ENCODE measurements around the gene IL3RA. TPM values are rescaled to one million over a fixed set of nuclear protein-coding genes. Genes with fewer than 3 reads are reported as not detected.

IL3RA gene
- total RNA-seq, 1 experiment from 2014 or later = 0.49 TPM

DNA sequence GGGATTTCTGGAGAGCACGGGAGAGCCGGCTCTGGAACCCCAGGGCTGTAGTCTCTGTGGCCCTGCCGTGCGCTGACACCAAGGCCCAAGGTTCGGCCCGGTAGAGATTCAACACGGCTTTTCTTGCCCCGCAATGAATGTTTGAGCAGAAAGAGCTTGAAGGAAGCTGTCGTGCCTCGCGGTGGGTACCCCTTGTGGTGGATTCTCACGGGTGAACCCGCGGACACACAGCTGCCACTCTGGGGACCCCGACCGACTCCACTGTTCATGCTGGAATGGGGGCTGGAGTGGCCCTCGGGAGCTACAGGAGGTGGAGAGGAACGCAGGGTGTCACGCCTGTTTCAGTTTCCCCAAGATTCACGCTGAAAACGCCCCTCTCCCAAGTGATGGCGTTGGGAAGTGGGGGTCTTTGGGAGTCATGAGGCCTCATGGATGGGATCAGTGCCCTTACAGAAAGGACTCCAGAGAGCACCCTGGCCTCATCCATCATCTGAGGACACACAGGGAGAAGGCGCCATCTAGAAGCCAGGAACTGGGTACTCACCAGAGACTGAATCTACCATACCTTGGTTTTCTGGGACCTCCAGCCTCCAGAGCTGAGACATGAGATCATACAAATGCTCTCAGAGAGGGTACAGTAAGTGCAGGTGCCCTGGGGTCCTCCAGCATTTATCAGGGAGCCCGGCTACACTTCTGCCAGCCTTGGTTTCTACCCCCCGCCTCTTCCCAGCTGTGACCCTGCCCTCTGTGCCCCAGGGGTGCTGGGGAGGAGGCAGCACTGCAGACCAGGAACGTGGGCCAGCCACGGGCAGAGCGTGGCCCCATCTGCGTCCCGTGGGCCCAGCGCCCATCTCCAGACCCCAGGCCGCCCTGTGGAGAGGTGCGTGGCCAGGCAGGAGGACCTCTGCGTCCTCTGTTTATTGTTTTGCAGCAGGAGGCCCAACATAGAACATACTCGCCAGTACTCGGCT, 49.0 kb downstream of the IL3RA start:
- no peaks in the 10 kb centered on the region for H3K27me3 ChIP-seq (replicated peaks; ENCODE audit: insufficient read depth, low read depth, low read length, poor library complexity)
- CTCF ChIA-PET = no interaction called here
- intact Hi-C loops (cut with micrococcal nuclease; ENCODE audit: unreplicated experiment) = loop anchor here (10.0 kb wide), 1 partner anchor 141 kb away; no protein-coding TSS in a partner anchor
- peaks cover 13% of the 10 kb centered on the region for H3K4me1 ChIP-seq (ENCODE audit: insufficient read depth, low read length, poor library complexity, severe bottlenecking)
- H3K36me3 ChIP-seq (ENCODE audit: insufficient read depth, low read length, poor library complexity, severe bottlenecking) = peaks cover 72% of the 10 kb centered on the region
- H3K9me3 ChIP-seq (ENCODE audit: low read depth, low read length, poor library complexity, severe bottlenecking) = no peaks in the 10 kb centered on the region
- no peak for DNase-seq (ENCODE audit: low spot score)
- BruUV-seq (replicated peaks) = no TSS peak
- H3K4me3 ChIP-seq (ENCODE audit: low read depth, low read length, poor library complexity, severe bottlenecking) = no peak overlapping the region
- TF ChIP-seq, protein P1, sequence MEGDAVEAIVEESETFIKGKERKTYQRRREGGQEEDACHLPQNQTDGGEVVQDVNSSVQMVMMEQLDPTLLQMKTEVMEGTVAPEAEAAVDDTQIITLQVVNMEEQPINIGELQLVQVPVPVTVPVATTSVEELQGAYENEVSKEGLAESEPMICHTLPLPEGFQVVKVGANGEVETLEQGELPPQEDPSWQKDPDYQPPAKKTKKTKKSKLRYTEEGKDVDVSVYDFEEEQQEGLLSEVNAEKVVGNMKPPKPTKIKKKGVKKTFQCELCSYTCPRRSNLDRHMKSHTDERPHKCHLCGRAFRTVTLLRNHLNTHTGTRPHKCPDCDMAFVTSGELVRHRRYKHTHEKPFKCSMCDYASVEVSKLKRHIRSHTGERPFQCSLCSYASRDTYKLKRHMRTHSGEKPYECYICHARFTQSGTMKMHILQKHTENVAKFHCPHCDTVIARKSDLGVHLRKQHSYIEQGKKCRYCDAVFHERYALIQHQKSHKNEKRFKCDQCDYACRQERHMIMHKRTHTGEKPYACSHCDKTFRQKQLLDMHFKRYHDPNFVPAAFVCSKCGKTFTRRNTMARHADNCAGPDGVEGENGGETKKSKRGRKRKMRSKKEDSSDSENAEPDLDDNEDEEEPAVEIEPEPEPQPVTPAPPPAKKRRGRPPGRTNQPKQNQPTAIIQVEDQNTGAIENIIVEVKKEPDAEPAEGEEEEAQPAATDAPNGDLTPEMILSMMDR (conservative IDR thresholded peaks at IDR 0.05; ENCODE audit: low read depth, low read length) = no peak
- TF ChIP-seq EZH2 (IDR thresholded peaks at IDR 0.05; ENCODE audit: borderline replicate concordance, low read depth, low read length, poor library complexity, severe bottlenecking) = no peak
- no peak overlapping the region for H3K27ac ChIP-seq (ENCODE audit: low read depth, low read length, poor library complexity, severe bottlenecking)
- POLR2A ChIA-PET (ENCODE audit: low non-redundant PET) = no interaction called here

DNA sequence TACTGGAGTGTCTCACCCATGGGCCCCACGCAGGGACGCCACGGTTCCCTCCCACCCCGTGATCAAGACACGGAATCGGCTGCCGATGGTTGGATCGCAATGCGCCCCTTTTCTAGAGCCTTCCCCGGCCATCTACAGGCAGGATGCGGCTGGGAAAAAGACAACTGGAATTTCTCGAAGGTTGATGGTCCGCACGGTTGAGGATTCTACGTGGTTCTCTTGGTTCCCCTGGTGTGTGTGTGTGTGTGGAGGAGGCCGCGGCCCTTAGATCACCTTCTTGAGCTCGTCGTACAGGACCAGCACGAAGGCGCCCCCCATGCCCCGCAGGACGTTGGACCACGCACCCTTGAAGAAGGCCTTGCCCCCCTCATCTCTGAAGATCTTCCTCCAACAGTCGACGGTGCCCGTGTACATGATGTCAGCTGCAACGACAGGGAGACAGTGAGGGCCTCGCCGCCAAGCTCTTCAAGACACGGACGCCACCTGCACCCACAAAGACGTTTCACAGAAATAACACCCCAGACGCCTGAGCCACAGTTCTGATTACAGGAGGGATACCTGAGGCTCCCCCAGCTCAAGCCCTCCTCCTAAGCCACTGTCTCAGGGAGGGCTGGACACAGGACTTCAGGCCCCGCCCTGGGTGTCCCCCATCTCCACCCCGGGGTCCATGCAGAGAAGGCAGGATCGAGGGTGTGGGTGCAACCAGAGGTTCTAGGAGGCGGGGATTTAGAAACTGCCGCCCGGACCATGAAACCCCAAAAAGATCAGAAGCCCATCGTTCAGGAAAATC, 49.9 kb downstream of the IL3RA start:
- Histone ChIP-seq H3K4me1 (ENCODE audit: insufficient read depth, low read length, poor library complexity, severe bottlenecking) (peaks cover 18% of the 10 kb centered on the region), H3K27ac (ENCODE audit: low read depth, low read length, poor library complexity, severe bottlenecking) (peak overlapping the region; percentile 10), H3K27me3 (replicated peaks; ENCODE audit: insufficient read depth, low read depth, low read length, poor library complexity) (no peaks in the 10 kb centered on the region), H3K4me3 (ENCODE audit: low read depth, low read length, poor library complexity, severe bottlenecking) (no peak overlapping the region), H3K36me3 (ENCODE audit: insufficient read depth, low read length, poor library complexity, severe bottlenecking) (peaks cover 81% of the 10 kb centered on the region), H3K9me3 (ENCODE audit: low read depth, low read length, poor library complexity, severe bottlenecking) (no peaks in the 10 kb centered on the region)
- intact Hi-C loops (cut with micrococcal nuclease; ENCODE audit: unreplicated experiment) = loop anchor here (10.0 kb wide), 1 partner anchor 142 kb away; no protein-coding TSS in a partner anchor
- POLR2A ChIA-PET (ENCODE audit: low non-redundant PET) = no interaction called here
- CTCF ChIA-PET = no interaction called here
- BruUV-seq (replicated peaks) = no TSS peak
- DNase-seq (ENCODE audit: low spot score) = no peak
- TF ChIP-seq, protein P1 (conservative IDR thresholded peaks at IDR 0.05; ENCODE audit: low read depth, low read length) = no peak
- no peak for TF ChIP-seq EZH2 (IDR thresholded peaks at IDR 0.05; ENCODE audit: borderline replicate concordance, low read depth, low read length, poor library complexity, severe bottlenecking)

DNA sequence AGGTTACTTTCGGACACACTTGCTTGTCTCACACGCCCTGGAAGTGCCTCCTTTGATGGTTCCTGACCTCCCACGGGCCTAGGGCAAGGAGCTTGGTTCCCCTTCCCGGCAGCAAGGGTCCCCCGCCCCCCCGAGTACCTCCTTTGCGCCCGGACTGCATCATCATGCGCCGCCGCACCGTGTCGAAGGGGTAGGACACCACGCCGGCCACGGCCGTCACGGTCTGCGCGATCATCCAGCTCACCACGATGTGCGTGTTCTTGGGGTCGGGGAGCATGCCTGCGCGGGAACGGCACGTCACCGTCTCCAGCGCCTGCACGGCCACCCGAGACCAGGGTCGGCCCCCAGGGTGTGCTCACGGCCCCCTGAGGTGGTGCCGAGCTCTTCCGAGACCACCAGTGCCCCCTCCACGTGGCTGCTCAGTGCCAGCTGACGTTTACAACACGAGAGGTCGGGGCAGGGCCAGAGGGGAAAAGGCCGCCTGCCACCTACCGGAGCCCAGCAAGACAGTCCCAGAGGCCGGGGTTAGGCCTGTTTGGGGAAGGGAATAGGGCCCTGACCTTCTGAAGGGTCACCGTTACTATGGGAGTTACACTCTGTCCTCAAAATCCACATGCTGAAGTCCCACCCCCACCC, 50.7 kb downstream of the IL3RA start:
- TF ChIP-seq, protein P1 (conservative IDR thresholded peaks at IDR 0.05; ENCODE audit: low read depth, low read length) = no peak
- TF ChIP-seq EZH2 (IDR thresholded peaks at IDR 0.05; ENCODE audit: borderline replicate concordance, low read depth, low read length, poor library complexity, severe bottlenecking) = no peak
- intact Hi-C loops (cut with micrococcal nuclease; ENCODE audit: unreplicated experiment) = loop anchor here (10.0 kb wide), 1 partner anchor 142 kb away; no protein-coding TSS in a partner anchor
- Histone ChIP-seq H3K4me3 (ENCODE audit: low read depth, low read length, poor library complexity, severe bottlenecking) (no peak overlapping the region), H3K36me3 (ENCODE audit: insufficient read depth, low read length, poor library complexity, severe bottlenecking) (peaks cover 81% of the 10 kb centered on the region), H3K9me3 (ENCODE audit: low read depth, low read length, poor library complexity, severe bottlenecking) (no peaks in the 10 kb centered on the region), H3K4me1 (ENCODE audit: insufficient read depth, low read length, poor library complexity, severe bottlenecking) (peaks cover 18% of the 10 kb centered on the region), H3K27ac (ENCODE audit: low read depth, low read length, poor library complexity, severe bottlenecking) (peak overlapping the region; percentile 10), H3K27me3 (replicated peaks; ENCODE audit: insufficient read depth, low read depth, low read length, poor library complexity) (no peaks in the 10 kb centered on the region)
- DNase-seq (ENCODE audit: low spot score) = no peak
- ChIA-PET CTCF (no interaction called here), POLR2A (ENCODE audit: low non-redundant PET) (no interaction called here)
- no TSS peak for BruUV-seq (replicated peaks)

All from A673 (cell line).